ENCODE measurements around the gene FLNC.

The FLNC gene

GRCh38 chr7:128831994-128832879, 2.0 kb downstream of the FLNC start:
- no peak for DNase-seq (ENCODE audit: low read depth)
- H3K4me3 ChIP-seq (ENCODE audit: low read depth, low read length) = no peak overlapping the region
- TF ChIP-seq CTCF (IDR thresholded peaks at IDR 0.05; ENCODE audit: control insufficient read depth, extremely low read depth, insufficient read depth) = no peak

DNA sequence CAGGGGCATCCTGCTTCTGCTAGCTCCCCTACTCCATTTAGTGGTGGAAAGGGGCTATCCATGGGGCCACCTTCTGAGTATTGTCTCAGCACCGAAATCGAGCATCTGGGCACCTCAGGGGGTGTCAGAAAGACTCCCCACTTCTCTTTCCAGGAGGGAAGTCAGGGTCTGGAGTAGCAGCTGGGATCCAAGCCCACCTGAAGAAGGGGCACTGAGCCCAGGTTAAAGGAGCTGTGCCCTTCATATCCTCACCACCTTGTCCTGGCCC, 2.6 kb downstream of the FLNC start:
- no peak for TF ChIP-seq CTCF (IDR thresholded peaks at IDR 0.05; ENCODE audit: control insufficient read depth, extremely low read depth, insufficient read depth)
- H3K4me3 ChIP-seq (ENCODE audit: low read depth, low read length) = no peak overlapping the region
- no peak for DNase-seq (ENCODE audit: low read depth)

DNA sequence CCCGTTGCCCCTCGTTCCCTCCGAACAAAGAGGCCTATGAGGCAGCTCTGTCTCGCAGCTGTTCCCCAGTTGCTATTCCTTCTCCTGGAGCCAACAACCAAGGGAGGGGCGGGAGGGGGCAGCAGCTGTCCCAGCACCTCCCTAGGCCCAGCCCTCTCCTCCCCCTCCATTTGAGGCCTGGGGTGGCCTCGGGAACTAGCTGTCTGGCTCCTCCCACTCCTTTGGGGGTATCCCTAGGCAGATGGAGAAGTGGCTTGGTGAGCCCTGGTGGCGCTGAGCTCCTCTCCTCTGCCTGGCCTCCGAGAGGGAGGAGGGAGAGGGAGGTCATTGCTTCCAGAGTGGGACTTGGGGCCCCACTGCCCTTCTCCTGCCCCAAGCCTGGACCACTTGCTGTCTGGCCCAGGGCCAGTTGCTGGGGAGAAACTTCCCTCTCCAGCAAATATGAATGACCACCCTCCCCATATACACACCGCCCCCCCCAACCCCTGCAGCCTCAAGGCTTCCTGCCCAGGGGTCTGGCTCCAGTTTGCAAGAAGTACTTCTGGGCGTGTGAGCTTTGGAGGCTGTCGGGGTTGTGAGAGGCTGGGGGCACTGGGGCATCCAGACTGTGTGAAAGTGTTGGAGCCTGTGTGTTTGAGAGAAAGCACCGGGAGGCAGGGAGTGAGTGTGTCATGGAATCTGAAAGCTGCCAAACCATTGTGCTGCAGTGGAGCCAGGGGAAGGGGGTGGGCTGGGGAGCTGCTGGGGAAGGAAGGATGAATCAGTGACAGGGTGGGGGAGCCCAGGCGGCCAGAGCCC, 3.1 kb downstream of the FLNC start:
- no peak overlapping the region for H3K4me3 ChIP-seq (ENCODE audit: low read depth, low read length)
- DNase-seq (ENCODE audit: low read depth) = no peak
- TF ChIP-seq CTCF (IDR thresholded peaks at IDR 0.05; ENCODE audit: control insufficient read depth, extremely low read depth, insufficient read depth) = no peak

- TF ChIP-seq CTCF (IDR thresholded peaks at IDR 0.05; ENCODE audit: control insufficient read depth, extremely low read depth, insufficient read depth) = no peak
- H3K4me3 ChIP-seq (ENCODE audit: low read depth, low read length) = no peak overlapping the region
- DNase-seq (ENCODE audit: low read depth) = no peak
These were observed 3.7 kb downstream of the FLNC start for GRCh38 chr7:128833946-128834325.

GRCh38 chr7:128835231-128835751, 5.1 kb downstream of the FLNC start:
- H3K4me3 ChIP-seq (ENCODE audit: low read depth, low read length) = no peak overlapping the region
- no peak for TF ChIP-seq CTCF (IDR thresholded peaks at IDR 0.05; ENCODE audit: control insufficient read depth, extremely low read depth, insufficient read depth)
- no peak for DNase-seq (ENCODE audit: low read depth)

DNA sequence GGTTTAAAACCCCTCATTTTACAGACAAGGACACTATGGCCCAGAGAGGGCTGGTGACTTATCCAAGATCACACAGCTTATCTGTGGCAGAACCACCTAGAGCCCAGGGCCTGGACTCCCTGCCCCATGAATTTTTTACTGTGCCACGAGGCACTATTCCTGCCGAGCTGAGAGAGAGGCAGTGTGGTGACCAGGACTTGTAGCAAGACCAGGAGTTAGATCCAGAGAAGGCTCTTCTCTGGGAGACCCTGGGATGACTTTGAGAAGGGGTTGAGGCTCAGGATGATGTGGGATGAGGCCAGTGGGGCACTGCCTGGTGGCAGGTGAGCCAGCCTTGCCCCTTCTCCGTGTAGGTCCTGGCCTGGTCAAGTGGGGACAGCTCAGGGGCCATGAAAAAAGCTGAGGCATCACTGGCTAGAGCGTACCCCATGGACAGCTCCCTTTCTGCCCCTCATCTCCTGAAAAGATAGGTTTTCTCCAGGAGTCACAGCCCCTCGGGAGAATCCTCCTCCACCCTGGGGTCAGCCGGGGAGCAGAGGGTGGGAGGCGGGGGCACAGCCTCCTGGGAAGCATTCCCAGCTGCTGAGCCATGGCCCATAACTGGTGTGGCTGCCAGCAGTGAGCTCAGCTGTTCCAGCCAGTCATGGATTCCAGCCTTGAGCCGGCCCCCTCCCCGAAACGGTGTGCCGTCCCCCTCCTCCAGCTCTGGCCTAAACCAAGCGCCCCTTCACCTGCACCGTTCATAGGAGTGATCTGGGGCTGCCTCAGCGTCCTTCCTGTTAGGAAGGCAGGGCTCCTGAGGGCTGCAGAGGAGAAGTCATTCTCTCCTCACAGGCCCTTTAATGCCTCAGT, 5.8 kb downstream of the FLNC start:
- no peak overlapping the region for H3K4me3 ChIP-seq (ENCODE audit: low read depth, low read length)
- TF ChIP-seq CTCF (IDR thresholded peaks at IDR 0.05; ENCODE audit: control insufficient read depth, extremely low read depth, insufficient read depth) = no peak
- DNase-seq (ENCODE audit: low read depth) = no peak

All from LNCaP clone FGC (cell line).